Measurements from ENCODE around the gene NRG3.

NRG3 gene

GRCh38 chr10:81847675-81848074, 27.3 kb upstream of the NRG3 start (continued):
- TF ChIP-seq ZNF239 (tag by site-specific recombination; IDR thresholded peaks at IDR 0.05) (no peak), GFI1B (tag by site-specific recombination; IDR thresholded peaks at IDR 0.05) (no peak), SP2 (tag by site-specific recombination; IDR thresholded peaks at IDR 0.05) (no peak)
- TF ChIP-seq, protein P1, sequence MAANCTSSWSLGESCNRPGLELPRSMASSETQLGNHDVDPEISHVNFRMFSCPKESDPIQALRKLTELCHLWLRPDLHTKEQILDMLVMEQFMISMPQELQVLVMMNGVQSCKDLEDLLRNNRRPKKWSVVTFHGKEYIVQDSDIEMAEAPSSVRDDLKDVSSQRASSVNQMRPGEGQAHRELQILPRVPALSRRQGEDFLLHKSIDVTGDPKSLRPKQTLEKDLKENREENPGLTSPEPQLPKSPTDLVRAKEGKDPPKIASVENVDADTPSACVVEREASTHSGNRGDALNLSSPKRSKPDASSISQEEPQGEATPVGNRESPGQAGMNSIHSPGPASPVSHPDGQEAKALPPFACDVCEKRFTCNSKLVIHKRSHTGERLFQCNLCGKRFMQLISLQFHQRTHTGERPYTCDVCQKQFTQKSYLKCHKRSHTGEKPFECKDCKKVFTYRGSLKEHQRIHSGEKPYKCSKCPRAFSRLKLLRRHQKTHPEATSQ (tag by site-specific recombination; IDR thresholded peaks at IDR 0.05): no peak

DNA sequence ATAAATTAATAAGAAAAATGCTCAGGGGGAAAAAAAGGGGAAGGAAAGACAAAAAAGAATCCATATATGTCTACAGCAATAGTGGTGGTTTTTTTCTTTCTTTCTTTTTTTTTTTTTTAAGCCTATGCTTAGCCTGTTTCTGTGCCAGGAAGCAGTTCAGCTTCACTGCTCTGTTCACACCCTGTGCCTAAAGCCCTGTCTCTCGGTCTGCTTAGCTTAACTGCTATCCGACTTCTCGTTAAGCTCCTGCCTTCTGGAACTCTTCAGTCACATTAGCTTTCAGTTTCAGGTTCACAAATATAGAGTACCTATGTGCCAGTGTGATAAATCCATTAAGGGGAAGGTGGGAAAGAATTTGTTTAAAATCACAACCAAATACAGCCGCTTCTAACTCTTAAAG, 26.5 kb upstream of the NRG3 start:
- no peaks in the 10 kb centered on the region for H3K4me1 ChIP-seq (ENCODE audit: control insufficient read depth, insufficient read depth, low read length)
- TF ChIP-seq ZNF202 (tag by site-specific recombination; IDR thresholded peaks at IDR 0.05; ENCODE audit: borderline replicate concordance): no peak
- TF ChIP-seq ZXDB (tag by site-specific recombination; IDR thresholded peaks at IDR 0.05): no peak
- no peak overlapping the region for H3K4me3 ChIP-seq (ENCODE audit: low read depth, low read length)
- CTCF ChIA-PET: interaction anchor here (1.1 kb wide), 1 partner anchor 42 kb away, joined by 5 read pairs; no protein-coding TSS in a partner anchor
- H3K27ac ChIP-seq (ENCODE audit: extremely low read depth, low read depth, low read length): no peak overlapping the region
- H3K36me3 ChIP-seq (ENCODE audit: control insufficient read depth in 2 of 2, insufficient read depth in 1 of 2, low read length in 2 of 2): no peaks in the 10 kb centered on the region
- no peaks in the 10 kb centered on the region for H3K9me3 ChIP-seq (ENCODE audit: control insufficient read depth, insufficient read depth, low read depth, low read length)
- POLR2A ChIA-PET: no interaction called here

- no peaks in the 10 kb centered on the region for H3K9me3 ChIP-seq (ENCODE audit: control insufficient read depth, insufficient read depth, low read depth, low read length)
- H3K36me3 ChIP-seq (ENCODE audit: control insufficient read depth in 2 of 2, insufficient read depth in 1 of 2, low read length in 2 of 2): no peaks in the 10 kb centered on the region
- CTCF ChIA-PET: interaction anchor here (0.6 to 1.1 kb wide), 2 partner anchors 43 to 301 kb away, joined by 3 to 5 read pairs; no protein-coding TSS in a partner anchor
- no peak overlapping the region for H3K27ac ChIP-seq (ENCODE audit: extremely low read depth, low read depth, low read length)
- TF ChIP-seq ZNF274 (IDR thresholded peaks at IDR 0.05; ENCODE audit: low read length) (no peak), ZNF274 (tag by site-specific recombination; IDR thresholded peaks at IDR 0.05; ENCODE audit: borderline replicate concordance) (no peak), ZNF223 (tag by site-specific recombination; IDR thresholded peaks at IDR 0.05) (no peak), ZEB2 (tag by site-specific recombination; IDR thresholded peaks at IDR 0.05) (no peak)
- H3K4me3 ChIP-seq (ENCODE audit: low read depth, low read length): no peak overlapping the region
- POLR2A ChIA-PET: no interaction called here
- H3K4me1 ChIP-seq (ENCODE audit: control insufficient read depth, insufficient read depth, low read length): no peaks in the 10 kb centered on the region
Observed at GRCh38 chr10:81848931-81849330, 26.1 kb upstream of the NRG3 start.

GRCh38 chr10:81862596-81862995, 12.4 kb upstream of the NRG3 start:
- Histone ChIP-seq H3K36me3 (ENCODE audit: control insufficient read depth in 2 of 2, insufficient read depth in 1 of 2, low read length in 2 of 2) (no peaks in the 10 kb centered on the region), H3K4me1 (ENCODE audit: control insufficient read depth, insufficient read depth, low read length) (peaks cover 6% of the 10 kb centered on the region), H3K4me3 (ENCODE audit: low read depth, low read length) (no peak overlapping the region), H3K27ac (ENCODE audit: extremely low read depth, low read depth, low read length) (no peak overlapping the region), H3K9me3 (ENCODE audit: control insufficient read depth, insufficient read depth, low read depth, low read length) (no peaks in the 10 kb centered on the region)
- ChIA-PET POLR2A (no interaction called here), CTCF (no interaction called here)
- TF ChIP-seq KLF16 (tag by site-specific recombination; IDR thresholded peaks at IDR 0.05): no peak
- TF ChIP-seq ZNF596 (tag by site-specific recombination; IDR thresholded peaks at IDR 0.05): no peak
- TF ChIP-seq ZNF692 (tag by site-specific recombination; IDR thresholded peaks at IDR 0.05): no peak
- no peak for TF ChIP-seq ZSCAN30 (tag by site-specific recombination; IDR thresholded peaks at IDR 0.05)
- TF ChIP-seq MZF1 (tag by site-specific recombination; IDR thresholded peaks at IDR 0.05; ENCODE audit: borderline replicate concordance): no peak

- Histone ChIP-seq H3K36me3 (ENCODE audit: control insufficient read depth in 2 of 2, insufficient read depth in 1 of 2, low read length in 2 of 2) (no peaks in the 10 kb centered on the region), H3K27ac (ENCODE audit: extremely low read depth, low read depth, low read length) (no peak overlapping the region), H3K4me3 (ENCODE audit: low read depth, low read length) (no peak overlapping the region), H3K4me1 (ENCODE audit: control insufficient read depth, insufficient read depth, low read length) (peaks cover 6% of the 10 kb centered on the region), H3K9me3 (ENCODE audit: control insufficient read depth, insufficient read depth, low read depth, low read length) (no peaks in the 10 kb centered on the region)
- CTCF ChIA-PET: interaction anchor here (0.6 to 1.1 kb wide), 2 partner anchors 13 to 19 kb away, joined by 3 read pairs; no protein-coding TSS in a partner anchor
- POLR2A ChIA-PET: no interaction called here
- TF ChIP-seq ZBTB10 (tag by site-specific recombination; IDR thresholded peaks at IDR 0.05) (no peak), ZBTB26 (tag by site-specific recombination; optimal IDR thresholded peaks at IDR 0.05) (no peak), ZBTB44 (tag by site-specific recombination; IDR thresholded peaks at IDR 0.05) (no peak), ZNF394 (tag by site-specific recombination; IDR thresholded peaks at IDR 0.05; ENCODE audit: borderline replicate concordance) (no peak)
Observed at GRCh38 chr10:81863771-81864170, 11.2 kb upstream of the NRG3 start.

Data from HEK293 (cell line).